ENCODE results near the gene RELN. TPM values are rescaled to one million over a fixed set of nuclear protein-coding genes. Genes with fewer than 3 reads are reported as not detected.
"Not testable (repeated sequence)": the region's sequence is repeated elsewhere in the genome, so short reads cannot be mapped to it uniquely, and the experiment has no call there.

RELN gene
- total RNA-seq, 1 donor from 2014 or later, result 0.57 TPM

DNA sequence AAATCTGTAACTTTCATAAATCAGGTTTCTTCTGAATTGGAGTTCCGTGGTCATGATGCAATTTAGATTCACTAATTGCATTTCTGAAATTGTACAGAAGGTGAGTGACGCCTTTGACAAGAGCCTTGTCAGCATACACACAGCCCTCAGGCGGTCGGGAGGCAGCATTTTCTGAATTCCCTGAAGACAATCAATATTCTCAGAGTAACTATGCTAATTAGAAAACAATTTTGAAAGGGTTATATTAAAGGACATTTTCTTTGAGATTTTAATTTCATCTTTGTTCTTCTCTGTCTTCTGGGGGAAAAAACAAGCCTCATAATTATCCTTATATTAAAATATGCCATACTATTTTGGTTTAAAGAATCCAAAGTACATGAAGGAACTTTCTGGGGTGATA, 488.3 kb downstream of the RELN start:
- DNase-seq (ENCODE audit: low spot score), result no peak
- intact Hi-C loops (cut with DNase I), result no loop called here

DNA sequence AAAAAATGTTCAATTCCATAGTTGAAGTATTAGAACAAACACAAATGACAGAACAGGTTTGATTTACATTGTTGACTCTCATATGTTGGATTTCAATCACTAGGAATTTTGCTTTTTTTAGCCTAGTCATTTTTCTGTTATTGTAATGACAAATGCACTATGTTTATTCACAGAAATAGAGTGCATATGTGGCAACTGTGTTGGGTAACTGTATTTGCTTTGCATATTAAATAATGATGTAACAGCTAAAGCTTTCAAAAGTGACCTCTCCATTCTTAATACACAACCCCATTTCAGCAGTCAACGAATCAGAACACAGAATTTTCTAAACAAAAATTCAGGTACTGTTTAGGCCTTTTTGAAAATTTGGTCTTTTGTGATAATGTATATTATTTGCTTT, 489.5 kb downstream of the RELN start:
- intact Hi-C loops (cut with DNase I), result no loop called here
- no peak for DNase-seq (ENCODE audit: low spot score)

DNA sequence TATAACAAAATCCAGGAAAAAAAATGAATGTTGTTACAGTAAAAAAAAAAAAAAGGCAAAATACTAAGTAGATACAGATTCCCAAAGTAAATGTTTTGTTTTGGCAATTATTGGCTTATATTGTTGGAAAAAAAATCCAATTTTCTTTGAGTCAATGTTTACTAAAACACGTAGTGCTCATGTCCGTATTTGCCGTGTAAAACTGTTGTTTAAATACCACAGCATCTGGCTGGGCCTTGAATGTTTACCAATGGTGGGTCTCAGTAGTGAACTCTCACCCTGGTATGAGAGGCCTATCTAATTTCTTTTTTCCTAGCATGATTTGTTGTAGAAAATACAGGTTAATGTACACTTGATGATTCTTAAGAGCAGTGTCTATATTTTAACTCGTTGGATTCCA, 502.0 kb downstream of the RELN start:
- intact Hi-C loops (cut with DNase I), result no loop called here
- no peak for DNase-seq (ENCODE audit: low spot score)

DNA sequence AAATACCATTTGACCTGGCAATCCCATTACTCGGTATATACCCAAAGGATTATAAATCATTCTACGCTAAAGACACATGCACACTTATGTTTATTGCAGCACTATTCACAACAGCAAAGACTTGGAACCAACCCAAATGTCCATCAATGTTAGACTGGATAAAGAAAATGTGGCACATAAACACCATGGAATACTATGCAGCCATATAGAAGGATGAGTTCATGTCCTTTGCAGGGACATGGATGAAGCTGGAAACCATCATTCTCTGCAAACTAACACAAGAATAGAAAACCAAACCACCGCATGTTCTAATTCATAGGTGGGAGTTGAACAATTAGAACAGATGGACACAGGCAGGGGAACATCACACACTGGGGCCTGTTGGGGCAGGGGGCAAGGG, 502.6 kb downstream of the RELN start:
- DNase-seq (ENCODE audit: low spot score); intact Hi-C loops (cut with DNase I): not testable (repeated sequence)

DNA sequence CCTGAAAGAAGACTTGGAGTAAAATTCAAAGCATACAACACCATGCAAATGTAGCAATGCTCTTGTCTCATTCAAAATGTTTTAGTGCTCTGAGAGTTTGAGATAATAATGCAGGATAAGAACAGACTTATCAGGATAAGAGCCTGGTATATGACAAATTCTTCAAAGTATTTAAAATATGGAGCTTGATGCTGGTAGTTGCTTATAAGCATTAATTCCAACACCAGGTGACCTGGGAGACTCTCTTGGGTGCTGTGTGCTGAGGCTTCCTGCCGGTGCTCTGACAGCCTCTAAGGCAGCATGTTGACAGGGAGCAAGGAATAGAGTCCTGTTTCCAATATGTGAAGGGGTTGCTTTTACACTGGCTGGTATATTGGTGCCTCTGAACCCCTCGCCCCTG, 508.7 kb downstream of the RELN start:
- no peak for DNase-seq (ENCODE audit: low spot score)
- intact Hi-C loops (cut with DNase I), result no loop called here

DNA sequence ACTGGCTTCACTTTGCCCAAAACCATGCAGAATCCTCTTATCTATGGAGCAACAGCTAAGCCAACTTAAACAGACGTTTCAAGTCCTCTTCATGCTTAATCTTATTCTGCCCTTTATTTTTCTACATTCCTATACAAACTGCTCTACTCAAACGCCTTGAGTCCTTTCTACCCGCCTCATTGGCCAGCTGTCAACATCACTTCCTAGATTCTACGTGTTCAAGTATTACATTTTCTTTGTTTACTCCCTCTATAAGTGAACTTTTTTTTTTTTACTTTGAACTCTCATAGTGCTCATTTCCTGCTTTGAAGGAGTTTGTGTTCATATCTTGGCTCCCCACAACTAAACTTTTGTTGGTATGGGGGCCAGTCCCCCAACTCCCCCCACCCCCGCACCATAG, 514.5 kb downstream of the RELN start:
- no peak for DNase-seq (ENCODE audit: low spot score)
- intact Hi-C loops (cut with DNase I), result no loop called here

DNA sequence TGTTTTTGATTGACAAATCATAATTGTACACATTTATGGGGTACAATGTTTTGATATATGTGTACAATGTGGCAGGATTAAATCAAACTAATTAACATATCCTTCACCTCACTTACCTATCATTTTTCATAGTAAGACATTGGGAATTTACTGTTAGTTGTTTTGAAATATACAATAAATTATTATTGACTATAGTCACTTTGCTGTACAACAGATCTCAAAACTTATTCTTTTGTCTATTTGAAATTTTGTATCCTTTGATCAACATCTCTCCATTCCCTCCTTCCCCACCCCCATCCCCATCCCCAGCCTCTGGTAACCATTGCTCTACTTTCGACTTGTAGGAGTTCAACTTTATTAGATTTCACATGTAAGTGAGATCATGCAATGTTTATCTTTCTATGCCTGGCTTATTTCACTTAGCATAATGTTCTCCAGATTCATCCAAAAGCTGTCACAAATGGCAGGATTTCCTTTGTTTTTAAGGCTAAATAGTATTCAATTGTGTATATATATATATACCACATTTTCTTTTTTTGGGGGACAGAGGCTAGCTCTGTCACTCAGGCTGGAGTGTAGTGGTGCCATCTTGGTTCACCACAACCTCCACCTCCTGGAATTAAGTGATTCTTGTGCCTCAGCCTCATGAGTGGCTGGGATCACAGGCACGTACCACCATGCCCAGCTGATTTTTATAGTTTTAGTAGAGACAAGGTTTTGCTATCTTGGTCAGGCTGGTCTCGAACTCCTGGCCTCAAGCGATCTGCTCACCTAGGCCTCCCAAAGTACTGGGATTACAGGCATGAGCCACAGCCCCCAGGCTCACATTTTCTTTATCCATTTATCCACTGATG, 520.1 kb downstream of the RELN start:
- no peak for DNase-seq (ENCODE audit: low spot score)
- intact Hi-C loops (cut with DNase I), result no loop called here

DNA sequence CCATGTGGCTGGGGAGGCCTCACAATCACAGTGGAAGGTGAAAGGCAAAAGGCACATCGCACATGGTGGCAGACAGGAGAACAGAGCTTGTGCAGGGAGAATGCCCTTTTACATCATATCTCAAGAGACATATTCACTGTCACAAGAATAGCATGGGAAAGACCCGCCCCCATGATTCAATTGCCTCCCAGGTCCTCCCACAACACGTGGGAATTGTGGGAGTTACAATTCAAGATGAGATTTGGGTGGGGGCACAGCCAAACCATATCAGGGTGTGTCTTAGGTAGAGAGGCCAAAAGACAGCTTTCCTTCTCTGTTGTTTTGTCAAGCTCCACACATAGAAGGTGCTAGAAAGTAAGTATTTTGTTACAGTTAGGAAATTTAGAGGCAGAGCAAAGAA, 522.6 kb downstream of the RELN start:
- intact Hi-C loops (cut with DNase I), result no loop called here

DNA sequence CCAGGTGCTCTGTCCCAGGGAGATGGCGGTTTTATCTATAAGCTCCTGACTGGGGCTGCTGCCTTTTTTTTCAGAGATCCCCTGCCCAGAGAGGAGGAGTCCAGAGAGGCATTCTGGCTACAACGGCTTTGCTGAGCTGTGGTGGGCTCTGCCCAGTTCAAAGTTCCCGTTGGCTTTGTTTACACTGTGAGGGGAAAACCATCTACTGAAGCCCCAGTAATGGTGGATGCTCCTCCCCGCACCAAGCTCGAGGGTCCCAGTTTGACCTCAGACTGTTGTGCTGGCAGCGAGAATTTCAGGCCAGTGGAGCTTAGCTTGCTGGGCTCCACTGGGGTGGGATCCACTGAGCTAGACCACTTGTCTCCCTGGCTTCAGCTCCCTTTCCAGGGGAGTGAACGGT, 527.1 kb downstream of the RELN start:
- no peak for DNase-seq (ENCODE audit: low spot score)
- intact Hi-C loops (cut with DNase I), result no loop called here

More for the DNA sequence above, 522.6 kb downstream of the RELN start:
- DNase-seq (ENCODE audit: low spot score), result no peak

DNA sequence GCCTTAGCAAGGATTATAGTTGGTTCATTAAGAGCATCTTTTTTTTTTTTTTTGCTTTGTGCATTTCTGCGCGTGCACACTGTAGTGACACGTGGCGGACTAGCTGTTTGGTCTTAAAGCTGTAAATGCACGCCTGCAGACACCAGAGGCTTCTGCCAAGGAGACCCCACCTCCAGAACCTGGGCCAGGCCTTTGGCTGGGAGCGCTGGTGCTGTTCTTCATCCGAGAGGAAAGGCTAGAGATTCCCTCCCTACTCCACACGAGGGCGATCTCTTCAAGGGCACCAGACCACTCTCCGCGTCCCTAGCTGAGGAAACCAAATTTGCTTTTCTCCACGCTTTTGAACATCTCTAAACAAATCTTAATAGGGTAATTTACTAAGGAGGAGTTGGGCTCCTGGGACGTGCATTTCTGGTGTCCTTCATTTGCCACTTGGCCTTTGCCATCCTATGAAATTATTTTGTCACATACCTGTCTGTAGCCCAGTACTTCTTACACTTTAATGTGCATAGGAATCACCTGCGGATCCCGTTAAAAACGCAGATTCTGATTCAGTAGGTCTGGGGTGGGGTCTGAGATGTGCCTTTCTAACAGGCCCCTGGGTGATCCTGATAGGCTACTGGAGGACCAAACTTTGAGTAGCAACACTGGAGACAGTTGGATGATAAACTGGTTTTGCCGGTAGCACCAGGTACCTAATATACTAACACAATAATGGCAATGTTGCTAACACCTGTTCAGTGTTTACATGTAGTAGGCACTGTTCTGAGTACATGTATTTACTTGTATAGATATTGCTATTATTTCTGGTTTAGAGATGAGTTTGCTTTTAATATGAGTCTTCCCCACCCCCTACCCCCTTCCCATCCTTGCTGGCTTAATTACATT, 542.1 kb downstream of the RELN start:
- intact Hi-C loops (cut with DNase I), result no loop called here
- no peak for DNase-seq (ENCODE audit: low spot score)

DNA sequence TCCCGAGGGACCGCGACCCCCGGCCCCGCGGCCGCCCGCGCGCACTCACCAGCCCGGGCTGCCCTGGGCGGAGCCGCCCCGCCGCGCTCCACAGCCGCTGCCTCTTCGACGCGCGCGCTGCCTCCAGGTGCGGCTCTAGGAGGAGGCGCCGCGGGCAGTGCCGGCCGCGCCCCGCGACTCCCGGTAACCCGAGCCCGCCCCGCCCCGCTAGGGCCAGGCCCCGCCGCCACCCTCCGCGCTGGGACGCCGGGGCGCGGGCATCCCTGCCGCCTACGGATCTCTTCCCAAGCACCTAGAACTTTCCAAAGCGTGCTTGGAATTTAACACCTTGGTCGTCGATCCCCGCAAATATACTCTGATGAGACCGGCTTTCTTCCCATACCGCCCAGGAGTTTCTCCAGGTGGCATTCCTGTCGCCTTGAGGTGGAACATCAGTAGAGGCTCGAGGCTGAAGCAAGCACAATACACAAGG, 543.4 kb downstream of the RELN start, which contains the start of gene SLC26A5:
Gene SLC26A5 (minus strand): TSS at position 159 of the 472 bp plus-strand sequence. CDS start 24,693 bp downstream, outside the sequence.
- intact Hi-C loops (cut with DNase I), result no loop called here
- no peak for DNase-seq (ENCODE audit: low spot score)

DNA sequence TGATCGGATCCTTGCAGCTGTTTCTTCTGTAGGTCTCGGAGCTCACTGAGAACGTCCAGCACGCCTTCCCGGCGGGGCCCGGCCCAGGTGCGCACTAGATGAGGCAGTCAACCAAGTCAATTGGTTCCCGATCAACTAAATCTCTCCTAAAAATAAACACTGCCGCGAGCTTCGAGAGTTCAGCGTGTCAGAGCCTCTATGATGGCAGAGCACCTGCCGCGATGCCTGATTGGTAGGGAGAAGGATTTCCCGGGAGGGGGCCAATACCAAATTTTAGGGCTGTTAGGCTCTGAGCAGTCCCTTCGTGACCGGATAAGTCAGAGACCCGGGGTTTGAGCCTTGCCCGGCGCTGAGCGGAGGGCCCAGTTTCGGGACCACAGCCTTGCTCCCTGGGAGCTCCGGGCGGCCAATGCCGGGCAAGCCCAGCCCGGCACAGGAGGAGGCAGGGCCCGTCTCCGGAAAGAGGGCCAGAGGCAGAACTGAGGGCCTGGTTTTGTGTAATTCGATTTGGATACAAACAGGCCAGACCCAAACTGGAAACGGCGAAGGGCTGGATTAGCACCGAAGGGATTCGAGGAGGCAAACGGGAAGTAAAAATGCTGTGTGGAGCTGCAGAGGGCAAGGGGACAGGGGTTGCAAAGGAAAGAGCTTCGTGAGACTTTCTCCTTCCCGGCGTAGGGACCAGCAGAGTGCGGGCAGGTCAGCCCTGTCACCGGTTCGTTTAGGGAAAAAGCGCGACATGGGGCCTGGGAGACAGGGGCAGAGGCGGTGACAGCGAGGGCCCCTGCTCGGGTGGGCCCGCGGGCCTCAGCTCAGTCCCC, 544.0 kb downstream of the RELN start:
- intact Hi-C loops (cut with DNase I), result no loop called here
- DNase-seq (ENCODE audit: low spot score), result no peak

DNA sequence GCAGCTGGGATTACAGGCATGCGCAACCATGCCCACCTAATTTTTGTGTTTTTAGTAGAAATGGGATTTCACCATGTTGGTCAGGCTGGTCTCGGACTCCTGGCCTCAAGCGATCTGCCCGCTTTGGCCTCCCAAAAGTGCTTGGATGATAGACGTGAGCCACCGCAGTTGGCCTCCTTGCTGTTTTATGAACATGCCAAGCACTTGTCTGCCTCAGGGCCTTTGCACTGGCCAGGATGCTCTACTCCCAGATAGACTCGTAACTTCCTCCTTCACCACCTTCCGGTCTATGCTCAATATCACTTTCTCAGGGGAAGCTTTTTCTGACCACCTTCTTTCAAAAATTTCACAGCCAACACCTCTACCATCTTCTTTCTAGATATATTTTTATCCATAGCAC, 549.8 kb downstream of the RELN start:
- intact Hi-C loops (cut with DNase I), result no loop called here
- DNase-seq (ENCODE audit: low spot score), result no peak

DNA sequence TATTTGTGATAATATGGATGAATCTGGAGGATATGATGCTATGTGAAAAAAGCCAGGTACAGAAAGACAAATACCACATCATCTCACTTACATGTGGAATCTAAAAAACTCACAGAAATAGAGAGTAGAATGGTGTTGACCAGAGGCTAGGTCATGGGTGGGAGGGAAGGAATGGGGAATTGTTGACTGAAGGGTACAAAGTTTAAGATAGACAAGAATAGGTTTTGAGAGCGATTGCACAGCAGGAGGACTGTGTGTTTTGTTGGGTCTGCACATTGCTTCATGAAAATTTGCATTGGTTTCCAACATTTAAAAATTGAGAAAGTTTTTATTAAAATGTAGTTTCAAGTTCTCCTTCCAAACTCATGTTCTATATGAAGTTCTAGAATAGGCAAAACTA, 551.8 kb downstream of the RELN start:
- intact Hi-C loops (cut with DNase I), result no loop called here
- no peak for DNase-seq (ENCODE audit: low spot score)

DNA sequence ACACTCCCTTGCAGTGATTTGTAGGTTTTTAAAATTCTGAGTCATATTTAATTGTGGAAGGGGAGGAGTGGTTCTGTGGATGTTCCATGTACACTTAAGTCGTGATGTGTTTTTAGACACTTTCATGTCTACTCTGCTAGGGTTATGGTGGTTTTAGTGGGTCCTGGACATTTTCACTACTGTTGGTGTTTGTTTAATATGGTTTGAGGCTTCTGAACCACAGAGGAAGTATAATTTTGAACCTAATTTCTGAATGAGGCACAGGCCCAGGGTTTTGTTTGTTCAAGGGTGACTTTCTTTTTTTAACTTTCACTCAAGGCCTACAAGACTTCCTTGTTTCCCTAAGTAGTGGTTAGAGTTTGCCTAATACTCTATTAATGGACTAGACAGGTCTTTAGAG, 556.7 kb downstream of the RELN start:
- no peak for DNase-seq (ENCODE audit: low spot score)

DNA sequence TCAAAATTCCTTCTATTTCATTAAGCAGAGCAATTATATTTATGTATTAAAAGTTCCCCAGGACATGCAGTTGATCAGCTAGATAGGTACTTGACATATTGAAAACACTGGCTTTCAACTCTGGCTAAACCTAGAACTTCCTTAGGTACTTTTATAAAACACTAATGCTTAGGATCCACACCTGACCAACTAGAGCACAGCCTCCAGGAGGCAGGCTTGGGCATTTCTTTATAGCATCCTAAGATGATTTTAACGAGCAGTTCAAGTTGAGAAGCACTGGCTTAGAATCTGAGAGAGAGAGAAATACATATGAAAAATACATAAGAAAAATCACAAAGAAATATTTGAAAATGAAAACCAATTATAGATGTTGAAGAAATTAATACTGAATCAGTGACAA, 564.3 kb downstream of the RELN start:
- intact Hi-C loops (cut with DNase I), result no loop called here
- no peak for DNase-seq (ENCODE audit: low spot score)

More for the DNA sequence above, 556.7 kb downstream of the RELN start:
- intact Hi-C loops (cut with DNase I), result no loop called here

DNA sequence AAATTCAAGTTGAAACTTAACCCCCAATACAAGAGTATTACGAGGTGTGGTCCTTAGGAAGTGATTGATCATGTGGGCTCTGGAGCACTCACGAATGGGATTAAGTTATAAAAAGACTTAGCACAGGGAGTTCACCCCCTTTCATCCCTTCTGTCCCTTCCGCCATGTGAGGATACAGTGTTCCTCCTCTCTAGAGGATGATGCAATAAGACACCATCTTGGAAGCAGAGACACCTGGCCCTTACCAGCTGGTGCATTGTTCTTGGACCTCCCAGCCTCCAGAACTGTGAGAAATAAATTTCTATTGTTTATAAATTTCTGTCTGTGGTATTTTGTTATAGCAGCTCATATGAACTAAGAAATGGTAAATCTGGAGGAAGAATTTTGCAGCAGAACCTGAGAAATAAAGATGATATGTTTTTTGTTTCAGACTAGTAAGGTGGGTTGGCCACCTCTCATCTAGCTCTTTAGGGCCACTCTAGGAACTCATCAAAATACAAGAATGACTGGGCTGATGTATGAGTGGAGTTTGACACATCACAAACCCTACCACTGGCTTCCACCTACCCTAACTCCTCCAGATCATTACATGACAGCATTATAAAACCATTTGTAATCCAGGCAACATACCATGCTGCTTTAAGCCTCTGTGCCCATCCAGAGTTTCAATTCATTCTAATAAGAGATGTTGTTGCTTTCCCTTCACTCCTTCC, 565.8 kb downstream of the RELN start:
- no peak for DNase-seq (ENCODE audit: low spot score)
- intact Hi-C loops (cut with DNase I), result no loop called here

All from cardiac septum (tissue), 1 donor.